HEK293T (cell line): ENCODE results near the gene ZNF625.

ENCODE experiments used
- ARNT ChIP-seq: fragments of 450-650 bp; IDR thresholded peaks from 2 replicates; pipeline ENCODE4 v1.6.1; 2017; ENCODE audit warnings: mild to moderate bottlenecking
- FOXK2 ChIP-seq: fragments of 450-650 bp; IDR thresholded peaks from 2 replicates; pipeline ENCODE4 v1.6.1; 2016; ENCODE audit warnings: mild to moderate bottlenecking
- HDGF ChIP-seq: fragments of 450-650 bp; IDR thresholded peaks from 2 replicates; pipeline ENCODE4 v1.6.1; 2017; ENCODE audit warnings: antibody characterized with exemption, borderline replicate concordance
- L3MBTL2 ChIP-seq: fragments of 450-650 bp; conservative IDR thresholded peaks from 2 replicates; pipeline ENCODE4 v1.6.1; 2016; ENCODE audit warnings: mild to moderate bottlenecking
- NFRKB ChIP-seq: fragments of 450-650 bp; IDR thresholded peaks from 2 replicates; pipeline ENCODE4 v1.6.1; 2016; ENCODE audit warnings: mild to moderate bottlenecking, moderate library complexity
- PKNOX1 ChIP-seq: fragments of 450-650 bp; IDR thresholded peaks from 2 replicates; pipeline ENCODE4 v1.6.1; 2016
- SP1 ChIP-seq: fragments of 450-650 bp; IDR thresholded peaks from 2 replicates; pipeline ENCODE4 v1.6.1; 2017
- SUZ12 ChIP-seq: fragments of 450-650 bp; IDR thresholded peaks from 2 replicates; pipeline ENCODE4 v1.6.1; 2016; ENCODE audit warnings: mild to moderate bottlenecking
- ZNF384 ChIP-seq: fragments of 450-650 bp; IDR thresholded peaks from 2 replicates; pipeline ENCODE4 v1.6.1; 2016

DNA sequence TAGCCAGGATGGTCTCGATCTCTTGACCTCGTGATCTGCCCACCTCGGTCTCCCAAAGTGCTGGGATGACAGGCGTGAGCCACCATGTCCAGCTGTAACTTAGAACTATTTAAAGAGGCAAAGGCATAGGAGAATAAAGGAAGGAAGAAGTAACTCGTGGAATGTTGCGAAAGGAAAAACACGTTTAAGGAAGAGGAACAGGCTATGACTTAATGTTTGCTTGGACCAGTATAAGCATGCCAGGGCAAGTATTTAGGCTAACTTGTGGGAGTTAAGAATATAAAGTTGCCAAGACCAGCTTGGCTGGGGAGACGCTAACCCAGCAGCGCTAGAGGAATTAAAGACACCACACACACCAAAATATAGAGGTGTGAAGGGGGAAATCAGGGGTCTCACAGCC, 58.5 kb downstream of the ZNF625 start:
- TF ChIP-seq SP1 = no peak
- no peak for TF ChIP-seq HDGF
- no peak for TF ChIP-seq NFRKB
- TF ChIP-seq SUZ12 = no peak
- TF ChIP-seq FOXK2 = no peak
- TF ChIP-seq ZNF384 = no peak
- no peak for TF ChIP-seq PKNOX1
- TF ChIP-seq ARNT = no peak
- TF ChIP-seq L3MBTL2 = no peak
